Measurements from ENCODE around the gene CTSS. TPM values are rescaled to one million over a fixed set of nuclear protein-coding genes. Genes with fewer than 3 reads are reported as not detected.

CTSS gene
- total RNA-seq, 1 experiment from 2014 or later, result 0.66 TPM

DNA sequence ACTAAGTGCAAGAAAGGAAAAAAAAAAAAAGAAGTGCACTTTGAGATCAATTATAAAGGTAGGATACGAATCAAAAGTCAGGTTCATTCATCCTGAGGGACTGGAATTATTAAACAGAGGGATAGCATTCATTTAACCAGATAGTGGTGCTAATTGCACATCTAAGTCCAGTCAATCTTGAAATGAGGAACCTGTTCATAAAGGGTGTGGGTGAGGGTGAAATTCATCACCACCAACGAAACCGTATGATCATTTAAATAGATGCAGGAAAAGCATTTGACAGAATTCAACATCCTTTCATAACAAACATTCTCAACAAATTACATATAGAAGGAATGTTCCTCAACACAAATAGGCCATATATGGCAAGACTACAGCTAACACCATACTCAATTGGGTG, 5.6 kb downstream of the CTSS start:
- no peak for ATAC-seq
- POLR2A ChIA-PET, result interaction anchor here (0.7 kb wide), 1 partner anchor 144 kb away, joined by 4 read pairs; no protein-coding TSS in a partner anchor
- Mint-ChIP-seq H3K27me3 (ENCODE audit: low read depth) (no peaks in the 10 kb centered on the region; the same call in 1 of the 2 replicates), H3K27ac (no peak overlapping the region), H3K4me1 (no peaks in the 10 kb centered on the region), H3K4me3 (no peak overlapping the region), H3K9me3 (peaks cover 10% of the 10 kb centered on the region), H3K36me3 (peaks cover 3% of the 10 kb centered on the region)
- TF ChIP-seq, protein P1, sequence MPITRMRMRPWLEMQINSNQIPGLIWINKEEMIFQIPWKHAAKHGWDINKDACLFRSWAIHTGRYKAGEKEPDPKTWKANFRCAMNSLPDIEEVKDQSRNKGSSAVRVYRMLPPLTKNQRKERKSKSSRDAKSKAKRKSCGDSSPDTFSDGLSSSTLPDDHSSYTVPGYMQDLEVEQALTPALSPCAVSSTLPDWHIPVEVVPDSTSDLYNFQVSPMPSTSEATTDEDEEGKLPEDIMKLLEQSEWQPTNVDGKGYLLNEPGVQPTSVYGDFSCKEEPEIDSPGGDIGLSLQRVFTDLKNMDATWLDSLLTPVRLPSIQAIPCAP (CRISPR knock-in tag; IDR thresholded peaks at IDR 0.05), result no peak
- TF ChIP-seq, protein P2, sequence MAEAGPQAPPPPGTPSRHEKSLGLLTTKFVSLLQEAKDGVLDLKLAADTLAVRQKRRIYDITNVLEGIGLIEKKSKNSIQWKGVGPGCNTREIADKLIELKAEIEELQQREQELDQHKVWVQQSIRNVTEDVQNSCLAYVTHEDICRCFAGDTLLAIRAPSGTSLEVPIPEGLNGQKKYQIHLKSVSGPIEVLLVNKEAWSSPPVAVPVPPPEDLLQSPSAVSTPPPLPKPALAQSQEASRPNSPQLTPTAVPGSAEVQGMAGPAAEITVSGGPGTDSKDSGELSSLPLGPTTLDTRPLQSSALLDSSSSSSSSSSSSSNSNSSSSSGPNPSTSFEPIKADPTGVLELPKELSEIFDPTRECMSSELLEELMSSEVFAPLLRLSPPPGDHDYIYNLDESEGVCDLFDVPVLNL (CRISPR knock-in tag; IDR thresholded peaks at IDR 0.05; ENCODE audit: borderline replicate concordance, low read depth), result no peak
- TF ChIP-seq RELA (CRISPR knock-in tag; IDR thresholded peaks at IDR 0.05; ENCODE audit: borderline replicate concordance), result no peak
- TF ChIP-seq EMX1 (CRISPR knock-in tag; IDR thresholded peaks at IDR 0.05), result no peak
- no peak for TF ChIP-seq RORB (CRISPR knock-in tag; IDR thresholded peaks at IDR 0.05)
- no peak for TF ChIP-seq HMGA2 (CRISPR knock-in tag; IDR thresholded peaks at IDR 0.05)
- TF ChIP-seq MXD4 (CRISPR knock-in tag; IDR thresholded peaks at IDR 0.05; ENCODE audit: borderline replicate concordance), result no peak
- DNase-seq (ENCODE audit: low spot score), result no peak
- CTCF ChIA-PET, result no interaction called here

DNA sequence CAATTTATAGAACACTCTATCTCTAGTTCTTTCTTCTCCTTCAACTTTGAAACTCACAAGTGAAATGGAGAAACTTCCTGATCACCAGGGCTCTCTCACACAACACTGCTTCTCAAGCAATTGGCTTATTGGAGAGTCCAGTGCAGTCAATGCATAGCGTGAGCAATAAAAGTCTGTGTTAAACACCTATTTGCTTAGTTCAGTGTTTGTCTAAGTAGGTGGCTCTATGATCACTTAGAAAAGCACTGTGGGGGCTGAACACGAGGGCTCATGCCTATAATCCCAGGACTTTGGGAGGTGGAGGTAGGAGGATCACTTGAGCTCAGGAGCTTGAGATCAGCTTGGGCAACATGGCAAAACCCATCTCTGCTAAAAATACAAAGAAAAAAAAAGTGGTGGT, 12.2 kb downstream of the CTSS start:
- Mint-ChIP-seq H3K4me3 (no peak overlapping the region), H3K36me3 (no peaks in the 10 kb centered on the region), H3K27ac (no peak overlapping the region), H3K27me3 (ENCODE audit: low read depth) (no peaks in the 10 kb centered on the region; the same call in 1 of the 2 replicates), H3K4me1 (0 out of 2 replicates have a peak, but pooled peaks cover 2% of the 10 kb centered on the region), H3K9me3 (no peaks in the 10 kb centered on the region)
- ChIA-PET POLR2A (interaction anchor here (0.6 kb wide), 1 partner anchor 163 kb away, joined by 4 read pairs; no protein-coding TSS in a partner anchor), CTCF (interaction anchor here (1.5 kb wide), 1 partner anchor 60 kb away, joined by 6 read pairs; no protein-coding TSS in a partner anchor)
- TF ChIP-seq PRRX2 (CRISPR knock-in tag; IDR thresholded peaks at IDR 0.05) (no peak), IRF2 (CRISPR knock-in tag; IDR thresholded peaks at IDR 0.05; ENCODE audit: borderline replicate concordance, low read depth) (no peak), ETV6 (CRISPR knock-in tag; IDR thresholded peaks at IDR 0.05) (no peak)
- TF ChIP-seq, protein P3, sequence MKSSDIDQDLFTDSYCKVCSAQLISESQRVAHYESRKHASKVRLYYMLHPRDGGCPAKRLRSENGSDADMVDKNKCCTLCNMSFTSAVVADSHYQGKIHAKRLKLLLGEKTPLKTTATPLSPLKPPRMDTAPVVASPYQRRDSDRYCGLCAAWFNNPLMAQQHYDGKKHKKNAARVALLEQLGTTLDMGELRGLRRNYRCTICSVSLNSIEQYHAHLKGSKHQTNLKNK (CRISPR knock-in tag; IDR thresholded peaks at IDR 0.05), result no peak
- DNase-seq (ENCODE audit: low spot score) (no peak), ATAC-seq (no peak)

DNA sequence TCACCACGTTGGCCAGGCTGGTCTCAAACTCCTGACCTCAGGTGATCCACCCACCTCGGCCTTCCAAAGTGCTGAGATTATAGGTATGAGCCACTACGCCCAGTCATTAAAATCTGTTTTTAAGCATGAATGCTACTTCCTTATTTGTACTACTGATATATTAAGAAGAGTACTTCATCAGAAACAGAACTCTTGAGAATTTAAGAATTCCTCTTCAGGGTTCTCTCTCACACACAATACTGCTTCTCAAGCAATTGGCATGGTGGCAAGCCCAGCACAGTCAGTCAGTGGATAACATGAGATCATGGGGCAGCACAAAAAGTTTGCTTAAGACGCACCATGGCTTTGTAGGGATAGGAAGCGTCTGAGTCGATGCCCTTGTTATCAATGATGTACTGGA, 14.1 kb downstream of the CTSS start:
- Mint-ChIP-seq H3K36me3 (no peaks in the 10 kb centered on the region), H3K4me1 (0 out of 2 replicates have a peak, but pooled peaks cover 2% of the 10 kb centered on the region), H3K27ac (no peak overlapping the region), H3K27me3 (ENCODE audit: low read depth) (no peaks in the 10 kb centered on the region; the same call in 1 of the 2 replicates), H3K4me3 (no peak overlapping the region), H3K9me3 (no peaks in the 10 kb centered on the region)
- ChIA-PET POLR2A (interaction anchor here (1.3 kb wide), 1 partner anchor 9 kb away, joined by 4 read pairs; no protein-coding TSS in a partner anchor), CTCF (no interaction called here)
- no peak for ATAC-seq
- TF ChIP-seq ZNF396 (CRISPR knock-in tag; IDR thresholded peaks at IDR 0.05; ENCODE audit: borderline replicate concordance) (no peak), KAT7 (CRISPR knock-in tag; IDR thresholded peaks at IDR 0.05; ENCODE audit: borderline replicate concordance) (no peak), TCF7 (CRISPR knock-in tag; IDR thresholded peaks at IDR 0.05; ENCODE audit: low read depth) (no peak), IRF2 (CRISPR knock-in tag; IDR thresholded peaks at IDR 0.05; ENCODE audit: borderline replicate concordance, low read depth) (no peak), NFYB (CRISPR knock-in tag; conservative IDR thresholded peaks at IDR 0.05; ENCODE audit: low read depth) (no peak), SMAD4 (CRISPR knock-in tag; IDR thresholded peaks at IDR 0.05) (no peak), GABPB1 (CRISPR knock-in tag; IDR thresholded peaks at IDR 0.05) (no peak)
- TF ChIP-seq, protein P4, sequence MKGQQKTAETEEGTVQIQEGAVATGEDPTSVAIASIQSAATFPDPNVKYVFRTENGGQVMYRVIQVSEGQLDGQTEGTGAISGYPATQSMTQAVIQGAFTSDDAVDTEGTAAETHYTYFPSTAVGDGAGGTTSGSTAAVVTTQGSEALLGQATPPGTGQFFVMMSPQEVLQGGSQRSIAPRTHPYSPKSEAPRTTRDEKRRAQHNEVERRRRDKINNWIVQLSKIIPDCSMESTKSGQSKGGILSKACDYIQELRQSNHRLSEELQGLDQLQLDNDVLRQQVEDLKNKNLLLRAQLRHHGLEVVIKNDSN (CRISPR knock-in tag; IDR thresholded peaks at IDR 0.05), result no peak
- TF ChIP-seq, protein P5, sequence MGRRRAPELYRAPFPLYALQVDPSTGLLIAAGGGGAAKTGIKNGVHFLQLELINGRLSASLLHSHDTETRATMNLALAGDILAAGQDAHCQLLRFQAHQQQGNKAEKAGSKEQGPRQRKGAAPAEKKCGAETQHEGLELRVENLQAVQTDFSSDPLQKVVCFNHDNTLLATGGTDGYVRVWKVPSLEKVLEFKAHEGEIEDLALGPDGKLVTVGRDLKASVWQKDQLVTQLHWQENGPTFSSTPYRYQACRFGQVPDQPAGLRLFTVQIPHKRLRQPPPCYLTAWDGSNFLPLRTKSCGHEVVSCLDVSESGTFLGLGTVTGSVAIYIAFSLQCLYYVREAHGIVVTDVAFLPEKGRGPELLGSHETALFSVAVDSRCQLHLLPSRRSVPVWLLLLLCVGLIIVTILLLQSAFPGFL (CRISPR knock-in tag; IDR thresholded peaks at IDR 0.05; ENCODE audit: borderline replicate concordance), result no peak
- TF ChIP-seq, protein P6, sequence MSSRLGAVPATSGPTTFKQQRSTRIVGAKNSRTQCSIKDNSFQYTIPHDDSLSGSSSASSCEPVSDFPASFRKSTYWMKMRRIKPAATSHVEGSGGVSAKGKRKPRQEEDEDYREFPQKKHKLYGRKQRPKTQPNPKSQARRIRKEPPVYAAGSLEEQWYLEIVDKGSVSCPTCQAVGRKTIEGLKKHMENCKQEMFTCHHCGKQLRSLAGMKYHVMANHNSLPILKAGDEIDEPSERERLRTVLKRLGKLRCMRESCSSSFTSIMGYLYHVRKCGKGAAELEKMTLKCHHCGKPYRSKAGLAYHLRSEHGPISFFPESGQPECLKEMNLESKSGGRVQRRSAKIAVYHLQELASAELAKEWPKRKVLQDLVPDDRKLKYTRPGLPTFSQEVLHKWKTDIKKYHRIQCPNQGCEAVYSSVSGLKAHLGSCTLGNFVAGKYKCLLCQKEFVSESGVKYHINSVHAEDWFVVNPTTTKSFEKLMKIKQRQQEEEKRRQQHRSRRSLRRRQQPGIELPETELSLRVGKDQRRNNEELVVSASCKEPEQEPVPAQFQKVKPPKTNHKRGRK (CRISPR knock-in tag; IDR thresholded peaks at IDR 0.05; ENCODE audit: borderline replicate concordance), result no peak
- DNase-seq (ENCODE audit: low spot score), result no peak

Data from WTC11 (cell line).